ENCODE results near the gene CDRT4.

Gene CDRT4

DNA sequence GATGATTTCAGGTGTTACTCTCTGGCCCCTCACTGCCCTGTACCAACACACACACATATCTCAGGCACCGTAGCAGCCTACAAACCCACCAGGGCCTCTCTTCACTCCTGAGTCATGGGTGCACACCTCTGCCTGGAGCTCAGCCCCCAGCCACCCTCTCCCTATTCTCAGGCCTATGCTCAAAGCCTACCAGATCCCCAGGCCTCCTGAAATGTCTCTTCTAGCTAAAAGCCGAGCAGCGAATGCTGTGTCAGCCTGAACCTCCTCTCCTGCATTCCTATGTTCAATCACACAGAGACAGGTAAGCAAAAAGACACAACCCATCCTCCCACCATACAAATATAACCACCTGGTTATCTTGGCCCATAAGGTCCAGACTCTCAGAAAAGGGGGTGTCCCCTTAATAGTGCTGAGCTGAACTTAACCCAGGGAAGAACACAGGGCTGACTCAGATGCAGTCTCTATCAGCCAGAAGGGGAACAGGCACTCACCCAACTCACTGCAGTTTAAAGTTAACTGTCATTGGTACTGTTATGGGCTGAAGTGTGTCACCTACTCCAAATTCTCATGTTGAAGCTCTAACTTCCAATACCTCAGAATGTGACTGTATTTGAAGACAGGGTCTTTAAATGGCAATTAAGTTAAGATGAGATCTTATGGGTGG is 64.0 kb downstream of the CDRT4 start:
- intact Hi-C loops (cut with DNase I): no loop called here

DNA sequence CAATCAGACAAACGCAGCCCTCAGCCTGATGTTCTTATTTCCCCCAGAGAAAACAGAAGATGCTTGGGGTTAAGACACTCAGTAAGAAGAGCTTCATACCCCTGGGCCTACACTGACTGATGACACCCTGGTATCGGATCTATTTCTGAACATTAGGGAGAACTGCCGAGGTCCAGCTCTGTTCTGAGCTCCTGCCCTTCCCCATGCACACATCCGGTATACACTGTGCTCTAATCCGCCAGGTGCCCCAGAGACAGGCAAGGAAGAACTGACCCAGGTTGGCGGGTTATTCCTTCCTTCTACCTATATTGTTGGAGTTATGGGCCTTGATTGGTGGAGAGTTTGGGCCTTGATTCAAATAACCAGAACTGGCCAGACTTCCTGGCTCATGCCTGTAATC is 68.0 kb downstream of the CDRT4 start:
- intact Hi-C loops (cut with DNase I): no loop called here
- no peak for DNase-seq

More for the DNA sequence above, 64.0 kb downstream of the CDRT4 start:
- no peak for DNase-seq

DNA sequence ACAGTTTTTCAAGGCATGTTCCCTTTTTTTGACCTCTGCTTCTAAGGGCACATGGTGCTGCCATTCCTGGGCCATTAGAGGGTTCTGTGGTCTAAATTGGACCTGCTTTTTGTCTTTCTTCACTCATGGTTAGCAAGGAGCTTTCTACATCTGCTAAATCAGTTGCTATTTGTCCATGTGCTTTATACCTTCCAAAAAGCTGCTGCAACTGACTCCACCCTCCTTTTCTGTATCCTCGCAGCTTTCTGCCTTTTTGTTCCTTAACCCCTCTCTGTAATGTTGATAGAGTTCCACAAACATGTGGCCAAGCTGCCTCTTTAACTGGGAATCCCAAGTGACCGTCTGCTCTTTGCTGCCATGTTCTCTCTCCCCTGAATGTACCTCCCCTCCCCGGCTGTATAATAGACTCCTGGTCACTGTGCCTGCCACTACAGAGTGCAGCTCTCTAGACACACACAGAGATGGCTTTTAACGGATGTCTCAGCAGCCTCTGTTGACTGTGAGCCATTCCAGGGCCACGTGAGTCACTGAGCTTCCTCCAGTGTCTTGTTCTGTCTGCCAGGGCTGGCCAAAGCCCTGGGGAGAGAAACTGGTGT is 68.6 kb downstream of the CDRT4 start:
- intact Hi-C loops (cut with DNase I): no loop called here

DNA sequence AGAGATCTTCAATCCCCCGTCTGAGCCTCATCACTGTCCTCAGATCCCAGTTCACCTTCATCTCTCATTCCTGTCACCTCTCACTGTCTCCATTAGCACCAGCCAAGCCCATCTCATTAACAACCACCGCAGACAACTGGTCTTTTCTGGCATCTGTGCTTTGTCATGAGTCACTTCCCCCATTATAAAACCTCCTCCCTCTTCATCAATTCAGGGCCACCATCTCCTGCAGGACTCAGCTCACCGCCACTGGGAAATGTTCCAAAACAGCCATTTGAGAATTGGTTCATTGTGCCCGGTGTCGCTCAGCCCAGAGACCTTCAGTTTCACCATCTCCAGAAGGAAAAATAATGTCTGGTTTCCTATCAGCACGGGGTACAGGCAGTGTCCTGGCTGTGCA is 69.1 kb downstream of the CDRT4 start:
- DNase-seq: no peak
- intact Hi-C loops (cut with DNase I): no loop called here

More for the DNA sequence above, 68.6 kb downstream of the CDRT4 start:
- DNase-seq: peak in 4 of 10 donors; percentile 22 to 88 (median 42)

DNA sequence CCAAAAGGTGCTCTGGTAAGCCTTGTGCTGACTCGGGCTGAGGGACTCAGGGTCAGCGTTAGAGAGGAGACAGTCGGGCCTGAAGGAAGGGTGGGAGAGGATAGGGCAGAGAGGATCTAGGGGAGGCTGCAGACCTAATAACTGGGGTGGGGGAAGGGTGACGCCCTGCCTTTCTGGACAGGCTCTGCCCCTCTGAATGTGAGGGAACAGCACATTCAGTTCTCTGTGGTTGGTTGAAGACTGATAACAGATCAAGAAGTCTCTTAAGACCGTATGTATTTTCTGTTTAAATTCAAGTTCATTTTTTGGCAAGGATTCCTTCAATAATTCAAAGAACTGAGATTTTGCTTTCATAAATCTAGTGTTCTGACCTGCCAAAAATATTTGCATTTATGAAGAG is 69.8 kb downstream of the CDRT4 start:
- intact Hi-C loops (cut with DNase I): no loop called here
- DNase-seq: no peak

DNA sequence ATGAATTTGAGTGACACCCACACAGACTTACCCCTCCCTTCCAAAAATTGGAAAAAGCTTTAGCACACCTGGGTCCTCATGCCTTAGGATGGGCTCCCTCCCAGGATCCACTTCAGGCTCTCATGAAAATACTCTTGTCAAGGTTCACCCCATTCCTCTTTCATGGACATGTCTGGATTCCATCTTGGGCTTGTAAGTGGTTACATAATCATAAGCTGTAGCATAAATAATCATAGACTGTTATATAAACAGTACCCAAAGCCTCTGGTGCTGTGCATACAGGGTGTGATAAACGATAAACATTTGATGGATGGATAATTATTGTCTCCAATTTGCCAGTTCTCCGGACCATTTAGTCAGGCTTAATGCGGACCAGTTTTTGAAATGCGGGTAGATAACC is 72.3 kb downstream of the CDRT4 start:
- intact Hi-C loops (cut with DNase I): no loop called here
- DNase-seq: no peak

DNA sequence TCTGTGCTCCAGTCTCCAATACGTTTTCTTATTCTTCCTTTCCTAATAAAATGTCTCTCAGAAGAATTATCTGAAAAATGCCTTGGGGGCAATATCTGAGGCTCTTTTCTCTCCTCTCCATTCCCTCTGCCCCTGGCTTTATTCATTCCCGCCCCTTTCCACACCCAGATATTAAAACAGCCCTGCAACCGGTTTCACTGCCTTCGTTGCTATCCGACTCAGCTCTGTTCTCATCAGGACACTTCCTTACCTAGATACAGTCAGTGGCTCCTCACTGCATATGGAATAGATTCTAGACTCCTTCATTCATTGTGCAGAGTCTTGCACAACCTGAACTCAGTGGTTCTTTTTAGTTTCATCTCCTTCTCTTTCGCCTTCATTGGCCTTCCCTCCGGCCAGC is 74.0 kb downstream of the CDRT4 start:
- intact Hi-C loops (cut with DNase I): no loop called here
- DNase-seq: no peak

DNA sequence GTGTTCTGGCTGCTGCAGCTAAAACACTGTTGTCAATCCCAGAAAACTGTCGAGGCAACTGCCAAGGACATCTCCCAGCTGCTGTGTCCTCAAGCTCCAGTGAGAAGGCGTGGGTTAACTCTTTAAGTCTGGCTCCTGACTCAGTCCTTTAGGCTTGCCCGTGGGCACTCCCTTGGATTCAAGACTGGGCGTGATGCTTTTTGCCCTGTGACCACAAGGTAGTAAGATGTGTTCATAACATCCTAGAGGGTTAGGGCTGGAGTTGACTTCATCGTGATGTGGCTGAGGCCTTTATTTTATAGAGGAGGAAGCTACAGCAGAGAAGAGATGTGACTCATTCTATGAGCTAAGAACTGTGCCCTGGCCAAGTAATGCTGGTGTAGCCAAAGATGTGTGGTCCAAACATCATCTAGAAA is 75.1 kb downstream of the CDRT4 start:
- no peak for DNase-seq
- intact Hi-C loops (cut with DNase I): no loop called here

DNA sequence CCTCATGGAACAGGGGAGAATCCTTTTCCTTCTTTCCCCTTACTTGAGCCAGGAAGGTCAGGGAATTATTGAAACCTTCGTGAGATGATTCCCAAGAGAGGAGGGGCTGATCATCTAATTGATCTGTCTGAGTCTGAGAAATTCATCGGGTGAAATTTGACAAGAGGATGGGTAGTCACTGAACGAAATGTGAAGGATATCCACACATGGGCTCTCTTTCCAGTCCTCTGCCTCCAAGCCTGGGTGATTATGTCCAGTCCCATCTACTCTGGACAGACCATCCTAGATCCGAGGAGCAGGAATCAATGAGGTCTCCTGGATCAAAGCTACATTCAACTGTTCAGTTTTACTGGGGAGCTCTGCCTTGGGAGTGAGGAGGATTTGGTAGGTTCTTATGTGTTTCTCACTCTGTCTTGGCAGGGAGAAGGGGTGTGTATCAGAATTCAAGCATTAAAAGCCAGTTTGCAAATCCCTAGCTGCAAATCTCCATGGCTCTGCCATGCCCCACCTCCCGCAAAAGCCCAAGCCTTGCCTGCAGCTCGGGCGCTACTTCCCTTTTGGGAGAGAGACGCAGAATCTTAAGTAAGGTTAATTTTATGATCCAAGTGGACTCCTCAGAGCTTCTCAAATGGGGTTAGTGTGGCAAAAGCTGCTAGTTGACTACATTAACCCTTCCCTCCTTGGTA is 78.9 kb downstream of the CDRT4 start:
- DNase-seq: no peak
- intact Hi-C loops (cut with DNase I): no loop called here

DNA sequence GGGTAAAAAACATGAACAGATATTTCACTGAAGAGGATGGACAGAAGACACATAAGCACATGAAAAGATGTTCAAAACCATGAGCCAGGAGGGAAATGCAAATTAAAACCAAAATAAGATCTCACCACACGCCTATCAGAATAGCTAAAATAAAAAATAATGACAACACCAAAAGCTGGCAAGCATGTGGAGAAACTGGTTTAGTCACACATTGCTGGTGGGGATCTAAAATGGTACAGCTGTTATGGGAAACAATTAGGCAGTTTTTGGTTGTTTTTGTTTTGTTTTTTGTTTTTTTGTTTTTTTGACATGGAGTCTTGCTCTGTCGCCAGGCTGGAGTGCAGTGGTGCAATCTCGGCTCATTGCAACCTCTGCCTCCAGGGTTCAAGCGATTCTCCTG is 81.3 kb downstream of the CDRT4 start:
- no peak for DNase-seq
- intact Hi-C loops (cut with DNase I): no loop called here

All from posterior cingulate gyrus (tissue), 11 donors.